Measurements from ENCODE around the gene GRB7. TPM values are rescaled to one million over a fixed set of nuclear protein-coding genes. Genes with fewer than 3 reads are reported as not detected.
"Not testable (repeated sequence)": the region's sequence is repeated elsewhere in the genome, so short reads cannot be mapped to it uniquely, and the experiment has no call there.

GRB7 gene
- total RNA-seq, 1 experiment from 2014 or later: not detected

DNA sequence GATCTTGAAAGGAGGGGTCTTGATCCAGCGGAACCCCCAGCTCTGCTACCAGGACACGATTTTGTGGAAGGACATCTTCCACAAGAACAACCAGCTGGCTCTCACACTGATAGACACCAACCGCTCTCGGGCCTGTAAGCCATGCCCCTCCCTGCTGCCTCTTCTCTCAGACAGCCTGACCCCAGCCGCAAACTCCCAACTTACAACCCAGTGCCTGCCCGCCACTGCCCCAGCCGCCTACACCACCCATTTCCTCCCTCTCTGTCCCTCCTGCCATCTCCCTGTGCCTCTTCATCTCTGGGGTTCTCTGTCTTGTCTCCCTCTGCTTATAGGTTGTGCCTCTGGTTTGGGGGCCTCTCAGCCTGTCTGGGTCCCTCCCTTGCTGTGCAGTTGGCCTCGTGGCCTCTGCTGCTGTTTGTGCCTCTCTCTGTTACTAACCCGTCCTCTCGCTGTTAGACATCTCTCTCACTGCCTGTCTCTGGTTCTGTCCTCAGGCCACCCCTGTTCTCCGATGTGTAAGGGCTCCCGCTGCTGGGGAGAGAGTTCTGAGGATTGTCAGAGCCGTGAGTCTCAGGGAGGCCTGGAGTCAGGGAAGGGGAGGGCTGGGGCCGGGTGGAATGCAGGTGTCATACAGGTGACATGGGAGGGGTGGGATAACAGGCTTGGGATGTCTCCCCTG is 28.3 kb upstream of the GRB7 start:
- no peak for DNase-seq (ENCODE audit: low read depth)

- no peak for DNase-seq (ENCODE audit: low read depth)
These were observed 27.5 kb upstream of the GRB7 start for GRCh38 chr17:39709998-39710964.

- not testable (repeated sequence) for DNase-seq (ENCODE audit: low read depth)
These were observed 26.7 kb upstream of the GRB7 start for GRCh38 chr17:39711071-39711470.

DNA sequence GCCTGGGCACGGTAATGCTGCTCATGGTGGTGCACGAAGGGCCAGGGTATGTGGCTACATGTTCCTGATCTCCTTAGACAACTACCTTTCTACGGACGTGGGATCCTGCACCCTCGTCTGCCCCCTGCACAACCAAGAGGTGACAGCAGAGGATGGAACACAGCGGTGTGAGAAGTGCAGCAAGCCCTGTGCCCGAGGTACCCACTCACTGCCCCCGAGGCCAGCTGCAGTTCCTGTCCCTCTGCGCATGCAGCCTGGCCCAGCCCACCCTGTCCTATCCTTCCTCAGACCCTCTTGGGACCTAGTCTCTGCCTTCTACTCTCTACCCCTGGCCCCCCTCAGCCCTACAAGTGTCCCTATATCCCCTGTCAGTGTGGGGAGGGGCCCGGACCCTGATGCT is 25.9 kb upstream of the GRB7 start:
- DNase-seq (ENCODE audit: low read depth): no peak

GRCh38 chr17:39714234-39714633 is 23.5 kb upstream of the GRB7 start:
- no peak for DNase-seq (ENCODE audit: low read depth)

DNA sequence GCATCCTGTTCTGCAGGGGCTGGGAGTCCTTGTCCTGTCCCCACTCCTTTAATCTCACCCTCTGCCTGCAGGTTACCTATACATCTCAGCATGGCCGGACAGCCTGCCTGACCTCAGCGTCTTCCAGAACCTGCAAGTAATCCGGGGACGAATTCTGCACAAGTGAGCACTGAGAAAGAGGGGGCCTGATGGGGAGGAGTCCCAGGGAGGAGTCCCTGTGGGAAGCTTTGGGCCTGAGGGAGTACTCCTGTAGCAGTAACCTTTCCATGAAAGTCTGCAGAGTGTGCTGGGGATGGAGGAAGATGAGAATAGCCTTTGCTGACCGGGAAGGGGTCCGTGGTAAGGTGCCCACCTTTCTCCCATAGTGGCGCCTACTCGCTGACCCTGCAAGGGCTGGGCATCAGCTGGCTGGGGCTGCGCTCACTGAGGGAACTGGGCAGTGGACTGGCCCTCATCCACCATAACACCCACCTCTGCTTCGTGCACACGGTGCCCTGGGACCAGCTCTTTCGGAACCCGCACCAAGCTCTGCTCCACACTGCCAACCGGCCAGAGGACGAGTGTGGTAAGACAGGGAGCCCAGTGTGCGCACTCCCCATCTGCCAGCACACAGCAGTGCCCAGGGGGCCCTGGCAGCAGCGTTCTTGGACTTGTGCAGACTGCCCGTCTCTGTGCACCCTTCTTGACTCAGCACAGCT is 22.2 kb upstream of the GRB7 start:
- DNase-seq (ENCODE audit: low read depth): no peak

- no peak for DNase-seq (ENCODE audit: low read depth)
These were observed 21.5 kb upstream of the GRB7 start for GRCh38 chr17:39716073-39716818.

DNA sequence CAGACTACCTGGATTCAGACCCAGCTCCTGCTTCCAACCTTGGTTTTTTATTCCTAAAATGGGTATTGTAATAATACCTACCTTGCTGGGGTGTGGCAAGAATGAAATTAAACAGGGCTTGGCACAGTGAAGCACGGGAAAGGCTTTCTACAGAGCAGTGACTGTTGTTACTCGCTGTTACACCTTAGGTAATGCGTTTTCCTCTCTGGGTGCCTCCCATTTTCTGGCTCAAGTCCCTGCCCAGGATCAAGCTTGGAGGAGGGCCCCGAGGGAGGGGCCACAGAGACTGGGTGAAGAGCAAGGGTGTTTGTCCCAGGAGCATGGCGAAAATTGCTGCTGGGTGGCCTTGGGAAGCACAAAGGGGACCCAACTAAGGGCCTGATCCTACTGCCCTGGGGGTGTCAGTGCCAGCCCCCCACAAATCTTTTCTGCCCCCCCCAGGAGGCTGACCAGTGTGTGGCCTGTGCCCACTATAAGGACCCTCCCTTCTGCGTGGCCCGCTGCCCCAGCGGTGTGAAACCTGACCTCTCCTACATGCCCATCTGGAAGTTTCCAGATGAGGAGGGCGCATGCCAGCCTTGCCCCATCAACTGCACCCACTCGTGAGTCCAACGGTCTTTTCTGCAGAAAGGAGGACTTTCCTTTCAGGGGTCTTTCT is 20.7 kb upstream of the GRB7 start:
- no peak for DNase-seq (ENCODE audit: low read depth)

DNA sequence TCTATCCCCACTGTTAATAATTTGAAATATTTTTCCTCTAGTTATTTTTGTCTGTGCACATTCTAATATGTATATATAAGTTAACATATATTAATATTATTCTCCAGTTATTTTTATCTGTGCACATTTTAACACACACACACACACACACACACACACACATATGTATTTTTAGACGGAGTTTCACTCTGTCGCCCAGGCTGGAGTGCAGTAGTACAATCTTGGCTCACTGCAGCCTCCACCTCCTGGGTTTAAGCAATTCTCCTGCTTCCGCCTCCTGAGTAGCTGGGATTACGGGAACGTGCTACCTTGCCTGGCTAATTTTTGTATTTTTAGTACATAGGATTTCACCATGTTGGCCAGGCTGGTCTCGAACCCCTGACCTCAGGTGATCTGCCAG is 20.1 kb upstream of the GRB7 start:
- no peak for DNase-seq (ENCODE audit: low read depth)

DNA sequence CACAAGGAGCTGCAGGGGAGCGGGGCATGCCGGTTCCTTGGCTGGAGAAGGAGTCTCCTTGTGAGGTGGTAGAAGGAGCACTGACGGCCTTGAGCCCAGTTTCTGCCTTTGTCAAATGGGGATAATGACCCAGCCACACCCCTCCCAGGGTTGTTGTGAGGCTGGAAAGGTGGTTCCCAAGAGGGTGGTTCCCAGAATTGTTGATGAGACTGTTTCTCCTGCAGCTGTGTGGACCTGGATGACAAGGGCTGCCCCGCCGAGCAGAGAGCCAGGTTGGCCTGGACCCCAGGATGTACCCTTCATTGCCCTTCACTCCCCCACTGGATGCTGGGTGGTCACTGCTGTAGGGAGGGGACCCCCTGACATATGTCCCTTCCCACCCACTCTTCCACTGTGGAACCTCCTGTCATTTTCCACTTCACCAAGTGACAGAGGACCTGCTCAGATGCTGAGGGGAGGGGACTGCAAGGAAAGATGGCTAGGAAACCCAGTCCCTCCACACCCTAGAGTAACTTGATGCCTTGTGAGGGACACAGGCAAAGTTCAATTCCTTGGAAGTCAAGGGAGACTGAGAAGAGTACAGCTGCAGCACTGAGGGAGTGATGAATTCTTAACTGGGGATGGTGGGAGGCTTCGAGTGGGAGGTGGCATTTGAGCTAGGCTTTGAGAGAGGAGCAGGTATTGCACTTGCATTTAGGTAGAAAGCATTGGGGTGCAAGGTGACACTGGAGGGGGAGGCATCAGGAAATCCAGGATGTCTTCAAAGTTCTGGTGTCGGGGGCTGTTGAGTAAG is 18.0 kb upstream of the GRB7 start:
- no peak for DNase-seq (ENCODE audit: low read depth)

DNA sequence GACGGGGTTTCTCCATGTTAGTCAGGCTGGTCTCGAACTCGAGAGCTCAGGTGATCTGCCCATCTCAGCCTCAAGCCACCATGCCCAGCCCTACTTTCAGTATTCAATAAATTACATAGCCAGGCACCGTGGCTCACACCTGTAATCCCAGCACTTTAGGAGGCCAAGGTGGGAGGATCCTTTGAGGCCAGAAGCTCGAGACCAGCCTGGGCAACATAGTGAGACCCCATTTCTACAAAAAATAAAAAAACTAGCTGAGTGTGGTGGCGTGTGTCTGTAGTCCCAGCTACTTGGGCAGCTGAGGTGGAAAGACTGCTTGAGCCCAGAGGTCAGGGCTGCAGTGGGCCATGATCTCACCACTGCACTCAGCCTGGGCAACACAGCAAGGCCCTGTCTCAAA is 15.6 kb upstream of the GRB7 start:
- no peak for DNase-seq (ENCODE audit: low read depth)

- DNase-seq (ENCODE audit: low read depth): no peak
These were observed 14.5 kb upstream of the GRB7 start for GRCh38 chr17:39722965-39723848.

- no peak for DNase-seq (ENCODE audit: low read depth)
These were observed 13.0 kb upstream of the GRB7 start for GRCh38 chr17:39724731-39725130.

GRCh38 chr17:39725923-39726322 is 11.8 kb upstream of the GRB7 start:
- not testable (repeated sequence) for DNase-seq (ENCODE audit: low read depth)

DNA sequence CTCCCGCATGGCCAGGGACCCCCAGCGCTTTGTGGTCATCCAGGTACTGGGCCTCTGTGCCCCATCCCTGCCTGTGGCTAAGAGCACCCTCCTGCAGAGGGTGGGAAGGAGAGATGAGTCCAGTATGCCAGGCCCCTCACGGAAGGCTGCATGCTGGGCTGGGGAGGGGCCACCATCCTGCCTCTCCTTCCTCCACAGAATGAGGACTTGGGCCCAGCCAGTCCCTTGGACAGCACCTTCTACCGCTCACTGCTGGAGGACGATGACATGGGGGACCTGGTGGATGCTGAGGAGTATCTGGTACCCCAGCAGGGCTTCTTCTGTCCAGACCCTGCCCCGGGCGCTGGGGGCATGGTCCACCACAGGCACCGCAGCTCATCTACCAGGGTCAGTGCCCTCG is 11.1 kb upstream of the GRB7 start:
- no peak for DNase-seq (ENCODE audit: low read depth)

DNA sequence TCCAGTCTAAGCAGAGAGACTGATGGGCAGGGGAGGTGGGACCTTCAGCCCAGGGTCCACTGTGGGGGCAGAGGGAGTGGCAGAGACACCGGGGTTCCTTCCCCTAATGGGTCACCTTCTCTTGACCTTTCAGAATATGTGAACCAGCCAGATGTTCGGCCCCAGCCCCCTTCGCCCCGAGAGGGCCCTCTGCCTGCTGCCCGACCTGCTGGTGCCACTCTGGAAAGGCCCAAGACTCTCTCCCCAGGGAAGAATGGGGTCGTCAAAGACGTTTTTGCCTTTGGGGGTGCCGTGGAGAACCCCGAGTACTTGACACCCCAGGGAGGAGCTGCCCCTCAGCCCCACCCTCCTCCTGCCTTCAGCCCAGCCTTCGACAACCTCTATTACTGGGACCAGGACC is 10.2 kb upstream of the GRB7 start:
- DNase-seq (ENCODE audit: low read depth): no peak

- DNase-seq (ENCODE audit: low read depth): no peak
These were observed 8.4 kb upstream of the GRB7 start for GRCh38 chr17:39729280-39729851.

DNA sequence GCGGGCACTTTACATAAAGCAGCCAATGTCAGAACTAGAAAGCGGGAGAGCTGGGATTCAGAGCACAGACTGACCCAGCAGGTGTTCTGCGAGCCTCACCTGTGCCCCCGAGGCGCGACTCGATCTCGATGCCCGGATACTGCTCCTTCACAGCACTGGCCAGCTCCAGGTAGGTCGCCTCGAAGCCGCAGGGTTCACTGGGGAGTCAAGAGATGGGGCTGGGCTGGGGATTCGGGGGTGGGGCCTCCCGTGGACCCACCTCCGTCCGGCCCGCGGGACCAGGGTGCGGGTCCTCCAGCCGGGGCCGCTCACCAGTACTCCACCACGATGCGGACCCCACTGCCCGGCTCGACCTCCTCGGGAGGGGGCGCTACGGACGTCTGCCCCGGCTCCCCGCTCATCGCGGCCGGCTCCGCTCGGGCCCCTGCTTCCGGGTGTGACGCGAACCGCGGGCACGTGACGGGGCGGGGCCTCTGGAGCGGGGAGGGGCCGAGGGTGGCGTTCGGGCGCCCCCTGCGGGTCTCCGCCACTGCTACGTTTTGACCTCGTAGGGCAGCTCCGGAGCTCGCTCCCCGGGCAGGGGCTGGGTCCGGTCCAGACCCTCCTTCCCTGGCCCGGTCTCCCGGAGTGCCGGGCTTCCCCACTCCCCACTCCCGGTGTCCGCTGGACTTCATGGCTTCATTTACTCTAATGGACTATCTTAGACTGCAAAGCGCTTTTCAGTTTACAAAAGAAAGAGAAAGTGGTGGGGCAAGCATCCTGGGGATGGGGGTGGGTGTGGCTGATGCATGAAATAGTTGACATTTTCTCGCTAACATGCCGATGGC is 7.4 kb upstream of the GRB7 start, which contains the start of gene MIEN1:
Gene MIEN1, minus strand, starts transcription at position 438 of the 827 bp plus-strand sequence. Its CDS starts 37 bp downstream, at position 401.
- peak; percentile 73 for DNase-seq (ENCODE audit: low read depth)
